HepG2 (cell line): ENCODE data around the gene ARHGAP33. TPM values are rescaled to one million over a fixed set of nuclear protein-coding genes. Genes with fewer than 3 reads are reported as not detected.

Experiments
- BHLHE40 ChIP-seq: IDR thresholded peaks from 2 replicates; pipeline ENCODE4 v1.6.1; 2011; ENCODE audit warnings: low read length, improper control_type of control experiment
- BRCA1 ChIP-seq: sonication (generic); formaldehyde crosslinking; IDR thresholded peaks from 2 replicates; pipeline ENCODE4 v1.4.0; 2020; ENCODE audit warnings: missing genetic modification reagents
- KDM2A ChIP-seq: sonication (generic); formaldehyde crosslinking; IDR thresholded peaks from 2 replicates; pipeline ENCODE4 v1.4.0; 2020; ENCODE audit warnings: low read depth, missing genetic modification reagents, borderline replicate concordance
- MED13 ChIP-seq: sonication (generic); formaldehyde crosslinking; IDR thresholded peaks from 2 replicates; pipeline ENCODE4 v1.5.0; 2020; ENCODE audit warnings: missing genetic modification reagents
- SATB2 ChIP-seq: sonication (generic); formaldehyde crosslinking; IDR thresholded peaks from 2 replicates; pipeline ENCODE4 v1.5.0; 2020; ENCODE audit warnings: missing genetic modification reagents
- SP5 ChIP-seq: IDR thresholded peaks from 2 replicates; pipeline ENCODE4 v1.6.1; 2016; ENCODE audit warnings: low read depth, borderline replicate concordance
- SSRP1 ChIP-seq: IDR thresholded peaks from 2 replicates; pipeline ENCODE4 v1.6.1; 2016; ENCODE audit warnings: control low read depth
- ZBTB42 ChIP-seq: sonication (generic); formaldehyde crosslinking; IDR thresholded peaks from 2 replicates; pipeline ENCODE4 v1.5.0; 2020; ENCODE audit warnings: mild to moderate bottlenecking, missing genetic modification reagents
- ZNF614 ChIP-seq: IDR thresholded peaks from 2 replicates; pipeline ENCODE4 v1.6.1; 2018; ENCODE audit warnings: missing biosample characterization, missing genetic modification reagents, inconsistent platforms, borderline replicate concordance
- ZNF709 ChIP-seq: sonication (generic); formaldehyde crosslinking; IDR thresholded peaks from 2 replicates; pipeline ENCODE4 v1.5.0; 2020; ENCODE audit warnings: mild to moderate bottlenecking, missing genetic modification reagents
- ZNF777 ChIP-seq: sonication (generic); formaldehyde crosslinking; IDR thresholded peaks from 2 replicates; pipeline ENCODE4 v1.4.0; 2020; ENCODE audit warnings: missing genetic modification reagents
- ZZZ3 ChIP-seq: sonication (generic); formaldehyde crosslinking; IDR thresholded peaks from 2 replicates; pipeline ENCODE4 v1.4.0; 2020; ENCODE audit warnings: missing genetic modification reagents, mild to moderate bottlenecking, borderline replicate concordance
- polyA plus RNA-seq, 8 experiments: library from polyadenylated mRNA; depleted of rRNA in 3 of 8; stranded (reverse) in 7 of 8; unstranded in 1 of 8; fragments of >200 nt; fragmentation: Illumina TruSeq in 4 of 8; extraction: Trizol in 4 of 8; gene quantifications; 2 replicates each; pipeline versions ENCODE4 v1.2.1 to v1.2.3, GENCODE V29; 2011 to 2016; ENCODE audit warnings: low read depth in 4 of 8, missing spikeins in 1 of 8, mixed read lengths in 1 of 8; ENCODE audit not compliant: insufficient read depth in 1 of 8
- total RNA-seq, 5 experiments: library from RNA; depleted of rRNA; stranded (reverse); fragments of >200 nt; fragmentation: Illumina TruSeq; extraction: Trizol; gene quantifications; 2 replicates each; pipeline ENCODE4 v1.2.3, GENCODE V29; 2016; ENCODE audit warnings: low read depth in 1 of 5
- TF ChIP-seq, protein P1 (sequence below): sonication (generic); formaldehyde crosslinking; IDR thresholded peaks from 2 replicates; pipeline ENCODE4 v1.5.0; 2020; ENCODE audit warnings: mild to moderate bottlenecking, missing genetic modification reagents, borderline replicate concordance
- TF ChIP-seq, protein P2 (sequence below): sonication (generic); formaldehyde crosslinking; IDR thresholded peaks from 2 replicates; pipeline ENCODE4 v1.4.0; 2020; ENCODE audit warnings: low read depth, mild to moderate bottlenecking, missing genetic modification reagents
- TF ChIP-seq, protein P3 (sequence below): sonication (generic); formaldehyde crosslinking; IDR thresholded peaks from 2 replicates; pipeline ENCODE4 v1.5.1; 2020; ENCODE audit warnings: missing genetic modification reagents, mild to moderate bottlenecking, borderline replicate concordance
- TF ChIP-seq, protein P4 (sequence below): sonication (generic); formaldehyde crosslinking; IDR thresholded peaks from 2 replicates; pipeline ENCODE4 v1.8.1; 2023; ENCODE audit warnings: mild to moderate bottlenecking, inconsistent platforms, moderate library complexity, missing genetic modification reagents, borderline replicate concordance
- TF ChIP-seq, protein P5 (sequence below): sonication (generic); formaldehyde crosslinking; IDR thresholded peaks from 2 replicates; pipeline ENCODE4 v1.5.1; 2020; ENCODE audit warnings: missing genetic modification reagents, mild to moderate bottlenecking, borderline replicate concordance

Gene ARHGAP33
- total and polyA plus RNA-seq, 2 of the 13 experiments (the other 11 are each of a cell fraction or from before 2014, with no cell fraction given): 1.3 to 2.7 TPM

DNA sequence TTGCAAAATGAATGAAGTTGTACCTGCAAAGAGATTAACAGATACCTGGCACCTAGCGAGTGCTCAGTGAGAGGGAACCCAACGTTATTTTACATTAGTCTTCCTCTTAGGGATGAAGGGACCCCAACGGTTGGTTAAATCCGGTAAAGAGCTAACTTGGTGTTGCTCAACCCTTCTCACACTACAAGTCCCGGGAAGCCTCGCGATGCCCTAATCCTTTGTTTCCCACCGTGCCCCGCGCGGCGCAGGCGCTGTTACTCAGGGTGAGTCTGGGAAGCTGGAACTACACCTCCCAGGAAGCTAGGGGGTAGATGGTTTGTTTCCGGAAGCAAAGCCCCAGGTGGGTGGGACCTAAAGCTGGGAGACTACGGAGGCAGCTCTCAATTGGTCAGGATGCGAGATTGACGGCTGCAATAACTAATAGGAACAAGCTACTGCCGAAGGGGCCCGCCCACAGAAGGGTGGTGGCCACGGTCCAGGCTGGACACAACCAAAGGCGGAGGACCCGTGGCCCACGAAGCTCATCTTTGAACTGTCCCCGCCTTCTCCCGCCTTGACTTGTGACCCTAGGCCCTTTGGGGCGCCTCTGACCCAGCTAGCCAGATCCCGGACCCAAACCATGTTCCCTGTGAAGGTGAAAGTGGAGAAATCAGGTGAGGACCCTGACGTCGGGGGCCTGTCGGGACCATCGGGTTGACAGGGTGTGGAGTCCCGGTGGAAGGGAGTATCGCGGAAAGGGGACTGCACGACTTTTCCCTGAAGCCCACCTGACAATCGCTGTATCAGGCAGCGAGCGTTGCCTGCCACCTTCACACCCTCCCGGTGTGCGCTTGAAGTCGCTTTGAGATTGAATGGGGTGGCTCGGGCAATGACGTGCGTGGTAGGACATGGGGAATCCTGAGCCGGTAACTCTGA is 27.0 kb upstream of the ARHGAP33 start, which contains the start of gene LIN37 (continued):
- TF ChIP-seq, protein P1, sequence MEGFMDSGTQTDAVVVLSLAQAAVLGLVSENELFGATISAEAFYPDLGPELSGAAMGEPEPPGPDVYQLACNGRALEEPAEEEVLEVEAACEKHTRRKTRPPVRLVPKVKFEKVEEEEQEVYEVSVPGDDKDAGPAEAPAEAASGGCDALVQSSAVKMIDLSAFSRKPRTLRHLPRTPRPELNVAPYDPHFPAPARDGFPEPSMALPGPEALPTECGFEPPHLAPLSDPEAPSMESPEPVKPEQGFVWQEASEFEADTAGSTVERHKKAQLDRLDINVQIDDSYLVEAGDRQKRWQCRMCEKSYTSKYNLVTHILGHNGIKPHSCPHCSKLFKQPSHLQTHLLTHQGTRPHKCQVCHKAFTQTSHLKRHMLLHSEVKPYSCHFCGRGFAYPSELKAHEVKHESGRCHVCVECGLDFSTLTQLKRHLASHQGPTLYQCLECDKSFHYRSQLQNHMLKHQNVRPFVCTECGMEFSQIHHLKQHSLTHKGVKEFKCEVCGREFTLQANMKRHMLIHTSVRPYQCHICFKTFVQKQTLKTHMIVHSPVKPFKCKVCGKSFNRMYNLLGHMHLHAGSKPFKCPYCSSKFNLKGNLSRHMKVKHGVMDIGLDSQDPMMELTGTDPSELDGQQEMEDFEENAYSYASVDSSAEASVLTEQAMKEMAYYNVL (CRISPR knock-in tag): no peak
- TF ChIP-seq ZBTB42 (CRISPR knock-in tag) (no peak), MED13 (0 out of 2 replicates have a peak, but pooled peaks have one; percentile 42), ZNF777 (CRISPR knock-in tag) (peak; percentile 85), ZNF709 (CRISPR knock-in tag) (no peak), SP5 (CRISPR knock-in tag) (peak; percentile 80), SATB2 (CRISPR knock-in tag) (0 out of 2 replicates have a peak, but pooled peaks have one; percentile 43), KDM2A (CRISPR knock-in tag) (peak; percentile 81), ZNF614 (peak; percentile 74; the same call in 1 of the 2 replicates), ZZZ3 (peak; percentile 73; the same call in 1 of the 2 replicates), SSRP1 (no peak), BRCA1 (CRISPR knock-in tag) (no peak), BHLHE40 (no peak)
- TF ChIP-seq, protein P2, sequence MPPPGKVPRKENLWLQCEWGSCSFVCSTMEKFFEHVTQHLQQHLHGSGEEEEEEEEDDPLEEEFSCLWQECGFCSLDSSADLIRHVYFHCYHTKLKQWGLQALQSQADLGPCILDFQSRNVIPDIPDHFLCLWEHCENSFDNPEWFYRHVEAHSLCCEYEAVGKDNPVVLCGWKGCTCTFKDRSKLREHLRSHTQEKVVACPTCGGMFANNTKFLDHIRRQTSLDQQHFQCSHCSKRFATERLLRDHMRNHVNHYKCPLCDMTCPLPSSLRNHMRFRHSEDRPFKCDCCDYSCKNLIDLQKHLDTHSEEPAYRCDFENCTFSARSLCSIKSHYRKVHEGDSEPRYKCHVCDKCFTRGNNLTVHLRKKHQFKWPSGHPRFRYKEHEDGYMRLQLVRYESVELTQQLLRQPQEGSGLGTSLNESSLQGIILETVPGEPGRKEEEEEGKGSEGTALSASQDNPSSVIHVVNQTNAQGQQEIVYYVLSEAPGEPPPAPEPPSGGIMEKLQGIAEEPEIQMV (CRISPR knock-in tag): peak; percentile 70; the same call in 1 of the 2 replicates
- TF ChIP-seq, protein P3, sequence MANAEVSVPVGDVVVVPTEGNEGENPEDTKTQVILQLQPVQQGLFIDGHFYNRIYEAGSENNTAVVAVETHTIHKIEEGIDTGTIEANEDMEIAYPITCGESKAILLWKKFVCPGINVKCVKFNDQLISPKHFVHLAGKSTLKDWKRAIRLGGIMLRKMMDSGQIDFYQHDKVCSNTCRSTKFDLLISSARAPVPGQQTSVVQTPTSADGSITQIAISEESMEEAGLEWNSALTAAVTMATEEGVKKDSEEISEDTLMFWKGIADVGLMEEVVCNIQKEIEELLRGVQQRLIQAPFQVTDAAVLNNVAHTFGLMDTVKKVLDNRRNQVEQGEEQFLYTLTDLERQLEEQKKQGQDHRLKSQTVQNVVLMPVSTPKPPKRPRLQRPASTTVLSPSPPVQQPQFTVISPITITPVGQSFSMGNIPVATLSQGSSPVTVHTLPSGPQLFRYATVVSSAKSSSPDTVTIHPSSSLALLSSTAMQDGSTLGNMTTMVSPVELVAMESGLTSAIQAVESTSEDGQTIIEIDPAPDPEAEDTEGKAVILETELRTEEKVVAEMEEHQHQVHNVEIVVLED (CRISPR knock-in tag): peak; percentile 85
- TF ChIP-seq, protein P4, sequence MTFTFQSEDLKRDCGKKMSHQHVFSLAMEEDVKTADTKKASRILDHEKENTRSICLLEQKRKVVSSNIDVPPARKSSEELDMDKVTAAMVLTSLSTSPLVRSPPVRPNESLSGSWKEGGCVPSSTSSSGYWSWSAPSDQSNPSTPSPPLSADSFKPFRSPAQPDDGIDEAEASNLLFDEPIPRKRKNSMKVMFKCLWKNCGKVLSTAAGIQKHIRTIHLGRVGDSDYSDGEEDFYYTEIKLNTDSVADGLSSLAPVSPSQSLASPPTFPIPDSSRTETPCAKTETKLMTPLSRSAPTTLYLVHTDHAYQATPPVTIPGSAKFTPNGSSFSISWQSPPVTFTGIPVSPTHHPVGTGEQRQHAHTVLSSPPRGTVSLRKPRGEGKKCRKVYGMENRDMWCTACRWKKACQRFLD (CRISPR knock-in tag): no peak
- TF ChIP-seq, protein P5, sequence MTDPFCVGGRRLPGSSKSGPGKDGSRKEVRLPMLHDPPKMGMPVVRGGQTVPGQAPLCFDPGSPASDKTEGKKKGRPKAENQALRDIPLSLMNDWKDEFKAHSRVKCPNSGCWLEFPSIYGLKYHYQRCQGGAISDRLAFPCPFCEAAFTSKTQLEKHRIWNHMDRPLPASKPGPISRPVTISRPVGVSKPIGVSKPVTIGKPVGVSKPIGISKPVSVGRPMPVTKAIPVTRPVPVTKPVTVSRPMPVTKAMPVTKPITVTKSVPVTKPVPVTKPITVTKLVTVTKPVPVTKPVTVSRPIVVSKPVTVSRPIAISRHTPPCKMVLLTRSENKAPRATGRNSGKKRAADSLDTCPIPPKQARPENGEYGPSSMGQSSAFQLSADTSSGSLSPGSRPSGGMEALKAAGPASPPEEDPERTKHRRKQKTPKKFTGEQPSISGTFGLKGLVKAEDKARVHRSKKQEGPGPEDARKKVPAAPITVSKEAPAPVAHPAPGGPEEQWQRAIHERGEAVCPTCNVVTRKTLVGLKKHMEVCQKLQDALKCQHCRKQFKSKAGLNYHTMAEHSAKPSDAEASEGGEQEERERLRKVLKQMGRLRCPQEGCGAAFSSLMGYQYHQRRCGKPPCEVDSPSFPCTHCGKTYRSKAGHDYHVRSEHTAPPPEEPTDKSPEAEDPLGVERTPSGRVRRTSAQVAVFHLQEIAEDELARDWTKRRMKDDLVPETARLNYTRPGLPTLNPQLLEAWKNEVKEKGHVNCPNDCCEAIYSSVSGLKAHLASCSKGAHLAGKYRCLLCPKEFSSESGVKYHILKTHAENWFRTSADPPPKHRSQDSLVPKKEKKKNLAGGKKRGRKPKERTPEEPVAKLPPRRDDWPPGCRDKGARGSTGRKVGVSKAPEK (CRISPR knock-in tag): no peak
